A549 (cell line): Measurements from ENCODE around the gene OCA2. TPM values are rescaled to one million over a fixed set of nuclear protein-coding genes. Genes with fewer than 3 reads are reported as not detected.

Experiments used
- ATAC-seq, 2 experiments: fragments of 200-7000 bp in 1 of 2; fragments of >200 bp in 1 of 2; cut with Nextera tagmentation in 1 of 2; cut with Tn5 transposase in 1 of 2; 3 replicates each; pipeline versions ENCODE4 v1.8.0 to v1.9.1; 2018 to 2020; ENCODE audit warnings: mild to moderate bottlenecking in 1 of 2, moderate library complexity in 1 of 2
- CTCF ChIA-PET: fragments of 300-600 bp; sonication (Branson Sonifier 250); formaldehyde crosslinking; extraction: SDS; loops from one replicate; lab custom pipeline; 2021; ENCODE audit warnings: antibody characterized with exemption, inconsistent platforms; lab: Yijun Ruan, JAX
- POLR2A ChIA-PET: fragments of 350-600 bp; formaldehyde crosslinking; extraction: SDS; loops from one replicate; lab custom pipeline; 2021; ENCODE audit warnings: antibody characterized with exemption, inconsistent platforms; lab: Yijun Ruan, JAX
- DNase-seq, 2 experiments: peaks; one replicate each; pipeline versions ENCODE4 v3.0.0 to v3.0.0-alpha.2; 2011 to 2016; ENCODE audit warnings: low read depth in 1 of 2, low spot score in 1 of 2
- FAIRE-seq: peaks from 2 replicates; lab custom pipeline; 2011; peaks lifted over from hg19 to GRCh38; lab: Jason Lieb, UNC
- H3K27ac ChIP-seq, 2 experiments: fragments of >200 bp; sonication (Bioruptor Twin); formaldehyde crosslinking; 3 replicates each; pipeline ENCODE4 v1.5.1; 2016 to 2017
- H3K4me1 ChIP-seq: fragments of >200 bp; sonication (Bioruptor Twin); formaldehyde crosslinking; 3 replicates; pipeline ENCODE4 v1.6.1; 2016
- H3K4me2 ChIP-seq: fragments of >200 bp; sonication (Bioruptor Twin); formaldehyde crosslinking; 3 replicates; pipeline ENCODE4 v1.6.1; 2016
- H3K4me3 ChIP-seq: fragments of >200 bp; sonication (Bioruptor Twin); formaldehyde crosslinking; 3 replicates; pipeline ENCODE4 v1.5.1; 2016
- H3K9me3 ChIP-seq: fragments of >200 bp; sonication (Bioruptor Twin); formaldehyde crosslinking; 3 replicates; pipeline ENCODE4 v1.6.1; 2016
- BHLHE40 ChIP-seq: IDR thresholded peaks from 2 replicates; pipeline ENCODE4 v1.6.1; 2012; ENCODE audit warnings: low read depth, low read length, inconsistent platforms
- CBX2 ChIP-seq: fragments of 200-600 bp; sonication (generic); IDR thresholded peaks from 2 replicates; pipeline ENCODE4 v1.6.1; 2016; ENCODE audit warnings: low read depth, mild to moderate bottlenecking, borderline replicate concordance
- CHD2 ChIP-seq: fragments of 150-350 bp; IDR thresholded peaks from 2 replicates; pipeline ENCODE4 v1.6.1; 2014; ENCODE audit warnings: low read length; ENCODE audit not compliant: partially characterized antibody
- E2F6 ChIP-seq: IDR thresholded peaks from 2 replicates; pipeline ENCODE4 v1.6.1; 2012; ENCODE audit warnings: low read depth, borderline replicate concordance
- EHMT2 ChIP-seq: fragments of 200-600 bp; sonication (generic); IDR thresholded peaks from 2 replicates; pipeline ENCODE4 v1.6.1; 2016; ENCODE audit warnings: antibody characterized with exemption, low read depth, mild to moderate bottlenecking, moderate library complexity
- EP300 ChIP-seq, 2 experiments: fragments of >200 bp; sonication (Bioruptor Twin); formaldehyde crosslinking; IDR thresholded peaks; 2 replicates in 1 of 2; 3 replicates in 1 of 2; pipeline ENCODE4 v1.6.1; 2016 to 2017
- FOSL2 ChIP-seq, 2 experiments: fragments of 450-650 bp in 1 of 2; fragments of >200 bp in 1 of 2; sonication (Bioruptor Twin) in 1 of 2; formaldehyde crosslinking; IDR thresholded peaks; 2 replicates each; pipeline versions ENCODE4 v1.5.0 to v1.6.1; 2016 to 2020; ENCODE audit warnings: mild to moderate bottlenecking in 1 of 2, moderate library complexity in 1 of 2
- FOXS1 ChIP-seq: fragments of 250-450 bp; sonication (Bioruptor Pico); IDR thresholded peaks from 2 replicates; pipeline ENCODE4 v1.5.0; 2020; ENCODE audit warnings: mild to moderate bottlenecking, moderate library complexity
- HOXB5 ChIP-seq: fragments of 250-450 bp; sonication (Bioruptor Pico); IDR thresholded peaks from 2 replicates; pipeline ENCODE4 v1.5.0; 2020; ENCODE audit warnings: mild to moderate bottlenecking, moderate library complexity
- JUNB ChIP-seq: fragments of >200 bp; sonication (Bioruptor Twin); formaldehyde crosslinking; IDR thresholded peaks from 2 replicates; pipeline ENCODE4 v1.6.1; 2016
- MAFK ChIP-seq: fragments of 450-650 bp; IDR thresholded peaks from 2 replicates; pipeline ENCODE4 v1.6.1; 2014; ENCODE audit not compliant: partially characterized antibody
- MYC ChIP-seq: IDR thresholded peaks from 2 replicates; pipeline ENCODE4 v1.6.1; 2012; ENCODE audit warnings: mild to moderate bottlenecking, inconsistent platforms, low read length, improper control_type of control experiment, borderline replicate concordance
- NPAS2 ChIP-seq: fragments of 250-450 bp; sonication (Bioruptor Pico); IDR thresholded peaks from 2 replicates; pipeline ENCODE4 v1.8.0; 2022; ENCODE audit warnings: mild to moderate bottlenecking, moderate library complexity, borderline replicate concordance
- PHF8 ChIP-seq: fragments of 200-600 bp; sonication (generic); IDR thresholded peaks from 2 replicates; pipeline ENCODE4 v1.6.1; 2016; ENCODE audit warnings: low read depth, mild to moderate bottlenecking, antibody characterized with exemption, moderate library complexity, borderline replicate concordance
- POLR2AphosphoS2 ChIP-seq: conservative IDR thresholded peaks from 2 replicates; pipeline ENCODE4 v1.6.1; 2012; ENCODE audit warnings: low read length, improper control_type of control experiment, inconsistent platforms
- RARB ChIP-seq: fragments of 250-450 bp; sonication (Bioruptor Pico); IDR thresholded peaks from 2 replicates; pipeline ENCODE4 v1.8.0; 2021; ENCODE audit warnings: mild to moderate bottlenecking, moderate library complexity
- RNF2 ChIP-seq: fragments of 200-600 bp; sonication (generic); IDR thresholded peaks from 2 replicates; pipeline ENCODE4 v1.6.1; 2016; ENCODE audit warnings: low read depth, mild to moderate bottlenecking, antibody characterized with exemption, moderate library complexity, borderline replicate concordance
- SMC3 ChIP-seq: fragments of >200 bp; sonication (Bioruptor Twin); formaldehyde crosslinking; IDR thresholded peaks from 3 replicates; pipeline ENCODE4 v1.6.1; 2018; ENCODE audit warnings: inconsistent platforms
- SREBF2 ChIP-seq: fragments of 450-650 bp; IDR thresholded peaks from 2 replicates; pipeline ENCODE4 v1.6.1; 2014; ENCODE audit warnings: mild to moderate bottlenecking, moderate library complexity
- ZFP36 ChIP-seq: fragments of 450-650 bp; IDR thresholded peaks from 2 replicates; pipeline ENCODE4 v1.6.1; 2014; ENCODE audit warnings: borderline replicate concordance; ENCODE audit not compliant: partially characterized antibody
- ZNF302 ChIP-seq: fragments of 250-450 bp; sonication (Bioruptor Pico); IDR thresholded peaks from 2 replicates; pipeline ENCODE4 v1.9.0; 2021; ENCODE audit warnings: inconsistent platforms, mild to moderate bottlenecking, moderate library complexity
- WGBS: methylation state at CpG from one replicate; pipeline ENCODE4 v1.1.6; 2017; ENCODE audit errors: missing lambda C conversion rate; 5-methylcytosine and 5-hydroxymethylcytosine counted together
- polyA plus RNA-seq, 4 experiments: library from polyadenylated mRNA; depleted of rRNA in 3 of 4; stranded (reverse); fragments of >200 nt; fragmentation: RNase III in 1 of 4; extraction: RNeasy Plus Mini Kit Qiagen cat#74134 plus additional on column Dnase treatment in 1 of 4; gene quantifications; 2 replicates in 3 of 4; 3 replicates in 1 of 4; pipeline ENCODE4 v1.2.3, GENCODE V29; 2011 to 2017
- TF ChIP-seq, protein P1 (sequence below): fragments of >200 bp; sonication (Bioruptor Twin); formaldehyde crosslinking; IDR thresholded peaks from 3 replicates; pipeline ENCODE4 v1.6.1; 2016
- TF ChIP-seq, protein P2 (sequence below): IDR thresholded peaks from 2 replicates; pipeline ENCODE4 v1.6.1; 2012
- TF ChIP-seq, protein P3 (sequence below): fragments of 200-600 bp; sonication (generic); IDR thresholded peaks from 2 replicates; pipeline ENCODE4 v1.6.1; 2016; ENCODE audit warnings: antibody characterized with exemption, mild to moderate bottlenecking, moderate library complexity
- TF ChIP-seq, protein P4 (sequence below): fragments of >200 bp; sonication (Bioruptor Twin); formaldehyde crosslinking; IDR thresholded peaks from 3 replicates; pipeline ENCODE4 v1.5.1; 2016

The OCA2 gene
- polyA plus RNA-seq, 2 of the 4 experiments (the other 2 are of a cell fraction): 0.17 to 0.25 TPM

- ATAC-seq (no peak), FAIRE-seq (no peak), DNase-seq (no peak)
- TF ChIP-seq NPAS2 (no peak), CHD2 (no peak), E2F6 (no peak), RNF2 (no peak), PHF8 (no peak), HOXB5 (no peak), RARB (CRISPR knock-in tag) (no peak)
- Histone ChIP-seq H3K4me2 (no peak overlapping the region), H3K27ac (no peak overlapping the region), H3K4me3 (no peak overlapping the region), H3K9me3 (no peaks in the 10 kb centered on the region), H3K4me1 (no peaks in the 10 kb centered on the region)
- CTCF ChIA-PET: interaction anchor here (7.5 kb wide), 1 partner anchor 9 kb away, joined by 63 read pairs; no protein-coding TSS in a partner anchor
- WGBS: 90% methylated on average over 10 of the region's 10 CpGs
- POLR2A ChIA-PET: no interaction called here
Observed at GRCh38 chr15:28118531-28118930, 19.4 kb upstream of the OCA2 start.

DNA sequence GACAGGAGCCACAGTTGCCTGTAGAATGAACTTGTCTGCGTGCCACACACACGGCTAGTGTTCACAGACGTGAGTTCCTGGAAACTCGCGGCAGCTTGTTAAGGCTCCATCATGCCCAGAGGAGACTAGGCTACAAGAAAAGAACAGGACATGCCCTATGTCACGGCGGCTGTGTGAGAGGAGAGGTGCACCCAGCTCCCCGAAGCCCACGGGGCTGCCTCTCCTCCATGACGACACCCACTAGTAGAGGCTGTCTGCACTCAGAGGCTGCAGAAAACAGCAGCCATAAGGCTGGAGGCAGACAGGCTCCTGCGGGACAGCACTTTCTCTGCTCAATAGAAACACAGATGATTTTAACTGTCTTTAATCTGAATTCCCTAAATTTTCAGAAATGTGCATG, 19.0 kb upstream of the OCA2 start:
- TF ChIP-seq RARB (CRISPR knock-in tag): no peak
- TF ChIP-seq, all 56 proteins: peak for 0
- WGBS: 95% methylated on average over 11 of the region's 11 CpGs
- no peak overlapping the region for H3K27ac ChIP-seq
- no peak overlapping the region for H3K4me2 ChIP-seq
- ChIA-PET CTCF (interaction anchor here (1.0 to 7.5 kb wide), 2 partner anchors 10 to 20 kb away, joined by 3 to 63 read pairs; no protein-coding TSS in a partner anchor), POLR2A (no interaction called here)
- no peaks in the 10 kb centered on the region for H3K4me1 ChIP-seq
- FAIRE-seq: no peak
- DNase-seq: no peak
- no peak overlapping the region for H3K4me3 ChIP-seq
- ATAC-seq: no peak
- H3K9me3 ChIP-seq: no peaks in the 10 kb centered on the region

GRCh38 chr15:28117432-28117990, 18.4 kb upstream of the OCA2 start:
- WGBS: 91% methylated on average over 12 of the region's 12 CpGs
- no peak for FAIRE-seq
- TF ChIP-seq ZNF302 (CRISPR knock-in tag) (no peak), EP300 (IDR thresholded peaks at IDR 0.05) (no peak), JUNB (no peak), ZFP36 (no peak), FOSL2 (IDR thresholded peaks at IDR 0.05) (no peak), FOSL2 (CRISPR knock-in tag; IDR thresholded peaks at IDR 0.05) (no peak), SMC3 (no peak), BHLHE40 (no peak), FOXS1 (CRISPR knock-in tag) (no peak), EHMT2 (no peak), SREBF2 (no peak), POLR2AphosphoS2 (no peak), CBX2 (no peak), MYC (no peak), MAFK (no peak), NPAS2 (no peak)
- TF ChIP-seq, protein P1, sequence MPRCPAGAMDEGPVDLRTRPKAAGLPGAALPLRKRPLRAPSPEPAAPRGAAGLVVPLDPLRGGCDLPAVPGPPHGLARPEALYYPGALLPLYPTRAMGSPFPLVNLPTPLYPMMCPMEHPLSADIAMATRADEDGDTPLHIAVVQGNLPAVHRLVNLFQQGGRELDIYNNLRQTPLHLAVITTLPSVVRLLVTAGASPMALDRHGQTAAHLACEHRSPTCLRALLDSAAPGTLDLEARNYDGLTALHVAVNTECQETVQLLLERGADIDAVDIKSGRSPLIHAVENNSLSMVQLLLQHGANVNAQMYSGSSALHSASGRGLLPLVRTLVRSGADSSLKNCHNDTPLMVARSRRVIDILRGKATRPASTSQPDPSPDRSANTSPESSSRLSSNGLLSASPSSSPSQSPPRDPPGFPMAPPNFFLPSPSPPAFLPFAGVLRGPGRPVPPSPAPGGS: no peak
- TF ChIP-seq, protein P2, sequence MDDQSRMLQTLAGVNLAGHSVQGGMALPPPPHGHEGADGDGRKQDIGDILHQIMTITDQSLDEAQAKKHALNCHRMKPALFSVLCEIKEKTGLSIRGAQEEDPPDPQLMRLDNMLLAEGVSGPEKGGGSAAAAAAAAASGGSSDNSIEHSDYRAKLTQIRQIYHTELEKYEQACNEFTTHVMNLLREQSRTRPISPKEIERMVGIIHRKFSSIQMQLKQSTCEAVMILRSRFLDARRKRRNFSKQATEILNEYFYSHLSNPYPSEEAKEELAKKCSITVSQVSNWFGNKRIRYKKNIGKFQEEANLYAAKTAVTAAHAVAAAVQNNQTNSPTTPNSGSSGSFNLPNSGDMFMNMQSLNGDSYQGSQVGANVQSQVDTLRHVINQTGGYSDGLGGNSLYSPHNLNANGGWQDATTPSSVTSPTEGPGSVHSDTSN: no peak
- TF ChIP-seq, protein P3, sequence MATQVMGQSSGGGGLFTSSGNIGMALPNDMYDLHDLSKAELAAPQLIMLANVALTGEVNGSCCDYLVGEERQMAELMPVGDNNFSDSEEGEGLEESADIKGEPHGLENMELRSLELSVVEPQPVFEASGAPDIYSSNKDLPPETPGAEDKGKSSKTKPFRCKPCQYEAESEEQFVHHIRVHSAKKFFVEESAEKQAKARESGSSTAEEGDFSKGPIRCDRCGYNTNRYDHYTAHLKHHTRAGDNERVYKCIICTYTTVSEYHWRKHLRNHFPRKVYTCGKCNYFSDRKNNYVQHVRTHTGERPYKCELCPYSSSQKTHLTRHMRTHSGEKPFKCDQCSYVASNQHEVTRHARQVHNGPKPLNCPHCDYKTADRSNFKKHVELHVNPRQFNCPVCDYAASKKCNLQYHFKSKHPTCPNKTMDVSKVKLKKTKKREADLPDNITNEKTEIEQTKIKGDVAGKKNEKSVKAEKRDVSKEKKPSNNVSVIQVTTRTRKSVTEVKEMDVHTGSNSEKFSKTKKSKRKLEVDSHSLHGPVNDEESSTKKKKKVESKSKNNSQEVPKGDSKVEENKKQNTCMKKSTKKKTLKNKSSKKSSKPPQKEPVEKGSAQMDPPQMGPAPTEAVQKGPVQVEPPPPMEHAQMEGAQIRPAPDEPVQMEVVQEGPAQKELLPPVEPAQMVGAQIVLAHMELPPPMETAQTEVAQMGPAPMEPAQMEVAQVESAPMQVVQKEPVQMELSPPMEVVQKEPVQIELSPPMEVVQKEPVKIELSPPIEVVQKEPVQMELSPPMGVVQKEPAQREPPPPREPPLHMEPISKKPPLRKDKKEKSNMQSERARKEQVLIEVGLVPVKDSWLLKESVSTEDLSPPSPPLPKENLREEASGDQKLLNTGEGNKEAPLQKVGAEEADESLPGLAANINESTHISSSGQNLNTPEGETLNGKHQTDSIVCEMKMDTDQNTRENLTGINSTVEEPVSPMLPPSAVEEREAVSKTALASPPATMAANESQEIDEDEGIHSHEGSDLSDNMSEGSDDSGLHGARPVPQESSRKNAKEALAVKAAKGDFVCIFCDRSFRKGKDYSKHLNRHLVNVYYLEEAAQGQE: no peak
- TF ChIP-seq, protein P4, sequence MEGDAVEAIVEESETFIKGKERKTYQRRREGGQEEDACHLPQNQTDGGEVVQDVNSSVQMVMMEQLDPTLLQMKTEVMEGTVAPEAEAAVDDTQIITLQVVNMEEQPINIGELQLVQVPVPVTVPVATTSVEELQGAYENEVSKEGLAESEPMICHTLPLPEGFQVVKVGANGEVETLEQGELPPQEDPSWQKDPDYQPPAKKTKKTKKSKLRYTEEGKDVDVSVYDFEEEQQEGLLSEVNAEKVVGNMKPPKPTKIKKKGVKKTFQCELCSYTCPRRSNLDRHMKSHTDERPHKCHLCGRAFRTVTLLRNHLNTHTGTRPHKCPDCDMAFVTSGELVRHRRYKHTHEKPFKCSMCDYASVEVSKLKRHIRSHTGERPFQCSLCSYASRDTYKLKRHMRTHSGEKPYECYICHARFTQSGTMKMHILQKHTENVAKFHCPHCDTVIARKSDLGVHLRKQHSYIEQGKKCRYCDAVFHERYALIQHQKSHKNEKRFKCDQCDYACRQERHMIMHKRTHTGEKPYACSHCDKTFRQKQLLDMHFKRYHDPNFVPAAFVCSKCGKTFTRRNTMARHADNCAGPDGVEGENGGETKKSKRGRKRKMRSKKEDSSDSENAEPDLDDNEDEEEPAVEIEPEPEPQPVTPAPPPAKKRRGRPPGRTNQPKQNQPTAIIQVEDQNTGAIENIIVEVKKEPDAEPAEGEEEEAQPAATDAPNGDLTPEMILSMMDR: no peak
- TF ChIP-seq, all 56 proteins: peak for 0
- DNase-seq: no peak
- ATAC-seq: no peak
- no peaks in the 10 kb centered on the region for H3K4me1 ChIP-seq
- H3K9me3 ChIP-seq: no peaks in the 10 kb centered on the region
- no peak overlapping the region for H3K4me2 ChIP-seq
- H3K4me3 ChIP-seq: no peak overlapping the region
- POLR2A ChIA-PET: no interaction called here
- no peak overlapping the region for H3K27ac ChIP-seq
- CTCF ChIA-PET: interaction anchor here (0.9 to 7.5 kb wide), 3 partner anchors 10 to 1144 kb away, joined by 3 to 63 read pairs (median 3); no protein-coding TSS in a partner anchor
